PFSK-1 (cell line): Measurements from ENCODE around the gene TTLL11.

Experiments used
- FOXP2 ChIP-seq: optimal IDR thresholded peaks from 2 replicates; pipeline ENCODE3; 2011; ENCODE audit warnings: borderline replicate concordance, control low read depth, inconsistent platforms; ENCODE audit not compliant: insufficient read depth; ENCODE audit errors: extremely low read length, extremely low read depth
- POLR2AphosphoS5 ChIP-seq: IDR thresholded peaks from 2 replicates; pipeline ENCODE4 v1.6.1; 2012; ENCODE audit warnings: low read depth, mild to moderate bottlenecking, control low read depth, low read length, moderate library complexity
- REST ChIP-seq, 2 experiments: IDR thresholded peaks; 2 replicates each; pipeline versions ENCODE4 v1.6.1 to v1.8.0; 2011 to 2012; ENCODE audit warnings: low read depth in 2 of 2, low read length in 2 of 2, control low read depth in 1 of 2, inconsistent platforms in 1 of 2, mild to moderate bottlenecking in 1 of 2, moderate library complexity in 1 of 2; ENCODE audit not compliant: insufficient read depth in 1 of 2
- SIN3A ChIP-seq: IDR thresholded peaks from 2 replicates; pipeline ENCODE4 v1.6.1; 2012; ENCODE audit warnings: mild to moderate bottlenecking, low read length, moderate library complexity, borderline replicate concordance; ENCODE audit not compliant: insufficient read depth
- TAF1 ChIP-seq: IDR thresholded peaks from 2 replicates; pipeline ENCODE4 v1.6.1; 2012; ENCODE audit warnings: low read length, control low read depth, borderline replicate concordance; ENCODE audit not compliant: insufficient read depth

GRCh38 chr9:122122903-122123632 lies 30.0 kb upstream of the TTLL11 start:
- TF ChIP-seq TAF1 (no peak), REST (IDR thresholded peaks at IDR 0.05; ENCODE audit: insufficient read depth in 1 of 2, low read depth in 2 of 2, low read length in 2 of 2) (no peak), POLR2AphosphoS5 (no peak), SIN3A (no peak), FOXP2 (no peak)
